ENCODE data around the gene PRL. TPM values are rescaled to one million over a fixed set of nuclear protein-coding genes. Genes with fewer than 3 reads are reported as not detected.

PRL gene
- total RNA-seq, 1 experiment from 2014 or later, result not detected

- Histone ChIP-seq H3K27me3 (ENCODE audit: control insufficient read depth, insufficient read depth, low read length) (no peaks in the 10 kb centered on the region), H3K36me3 (replicated peaks; ENCODE audit: control insufficient read depth, insufficient read depth, low read length) (no peaks in the 10 kb centered on the region), H3K4me3 (ENCODE audit: insufficient read depth, low read depth, low read length) (no peak overlapping the region)
- DNase-seq, result no peak
These were observed 33.1 kb downstream of the PRL start for GRCh38 chr6:22263748-22264147.

- Histone ChIP-seq H3K27me3 (ENCODE audit: control insufficient read depth, insufficient read depth, low read length) (no peaks in the 10 kb centered on the region), H3K4me3 (ENCODE audit: insufficient read depth, low read depth, low read length) (no peak overlapping the region), H3K36me3 (replicated peaks; ENCODE audit: control insufficient read depth, insufficient read depth, low read length) (no peaks in the 10 kb centered on the region)
- DNase-seq, result no peak
These were observed 42.0 kb downstream of the PRL start for GRCh38 chr6:22254886-22255285.

- no peaks in the 10 kb centered on the region for H3K36me3 ChIP-seq (replicated peaks; ENCODE audit: control insufficient read depth, insufficient read depth, low read length)
- no peak overlapping the region for H3K4me3 ChIP-seq (ENCODE audit: insufficient read depth, low read depth, low read length)
- no peaks in the 10 kb centered on the region for H3K27me3 ChIP-seq (ENCODE audit: control insufficient read depth, insufficient read depth, low read length)
- no peak for DNase-seq
These were observed 42.7 kb downstream of the PRL start for GRCh38 chr6:22253955-22254655.

- H3K27me3 ChIP-seq (ENCODE audit: control insufficient read depth, insufficient read depth, low read length), result no peaks in the 10 kb centered on the region
- no peak for DNase-seq
- no peak overlapping the region for H3K4me3 ChIP-seq (ENCODE audit: insufficient read depth, low read depth, low read length)
- no peaks in the 10 kb centered on the region for H3K36me3 ChIP-seq (replicated peaks; ENCODE audit: control insufficient read depth, insufficient read depth, low read length)
These were observed 45.5 kb downstream of the PRL start for GRCh38 chr6:22251348-22251747.

- no peak overlapping the region for H3K4me3 ChIP-seq (ENCODE audit: insufficient read depth, low read depth, low read length)
- H3K27me3 ChIP-seq (ENCODE audit: control insufficient read depth, insufficient read depth, low read length), result no peaks in the 10 kb centered on the region
- peak; percentile 75 for DNase-seq
- H3K36me3 ChIP-seq (replicated peaks; ENCODE audit: control insufficient read depth, insufficient read depth, low read length), result no peaks in the 10 kb centered on the region
These were observed 46.4 kb downstream of the PRL start for GRCh38 chr6:22250486-22250885.

- H3K27me3 ChIP-seq (ENCODE audit: control insufficient read depth, insufficient read depth, low read length), result no peaks in the 10 kb centered on the region
- H3K4me3 ChIP-seq (ENCODE audit: insufficient read depth, low read depth, low read length), result no peak overlapping the region
- H3K36me3 ChIP-seq (replicated peaks; ENCODE audit: control insufficient read depth, insufficient read depth, low read length), result no peaks in the 10 kb centered on the region
- no peak for DNase-seq
These were observed 47.0 kb downstream of the PRL start for GRCh38 chr6:22249711-22250350.

- no peak for DNase-seq
- no peaks in the 10 kb centered on the region for H3K27me3 ChIP-seq (ENCODE audit: control insufficient read depth, insufficient read depth, low read length)
- H3K36me3 ChIP-seq (replicated peaks; ENCODE audit: control insufficient read depth, insufficient read depth, low read length), result no peaks in the 10 kb centered on the region
- no peak overlapping the region for H3K4me3 ChIP-seq (ENCODE audit: insufficient read depth, low read depth, low read length)
These were observed 48.1 kb downstream of the PRL start for GRCh38 chr6:22248513-22249308.

- H3K27me3 ChIP-seq (ENCODE audit: control insufficient read depth, insufficient read depth, low read length), result no peaks in the 10 kb centered on the region
- DNase-seq, result no peak
These were observed 48.8 kb downstream of the PRL start for GRCh38 chr6:22247916-22248482.

GRCh38 chr6:22240025-22240424 is 56.8 kb downstream of the PRL start:
- no peak for DNase-seq
- no peaks in the 10 kb centered on the region for H3K36me3 ChIP-seq (replicated peaks; ENCODE audit: control insufficient read depth, insufficient read depth, low read length)
- no peak overlapping the region for H3K4me3 ChIP-seq (ENCODE audit: insufficient read depth, low read depth, low read length)
- no peaks in the 10 kb centered on the region for H3K27me3 ChIP-seq (ENCODE audit: control insufficient read depth, insufficient read depth, low read length)

More at GRCh38 chr6:22247916-22248482, 48.8 kb downstream of the PRL start:
- Histone ChIP-seq H3K4me3 (ENCODE audit: insufficient read depth, low read depth, low read length) (no peak overlapping the region), H3K36me3 (replicated peaks; ENCODE audit: control insufficient read depth, insufficient read depth, low read length) (no peaks in the 10 kb centered on the region)

- H3K4me3 ChIP-seq (ENCODE audit: insufficient read depth, low read depth, low read length), result no peak overlapping the region
- DNase-seq, result no peak
- H3K27me3 ChIP-seq (ENCODE audit: control insufficient read depth, insufficient read depth, low read length), result no peaks in the 10 kb centered on the region
- no peaks in the 10 kb centered on the region for H3K36me3 ChIP-seq (replicated peaks; ENCODE audit: control insufficient read depth, insufficient read depth, low read length)
These were observed 57.4 kb downstream of the PRL start for GRCh38 chr6:22239261-22239921.

GRCh38 chr6:22238861-22239260 is 58.0 kb downstream of the PRL start:
- H3K4me3 ChIP-seq (ENCODE audit: insufficient read depth, low read depth, low read length), result no peak overlapping the region

GRCh38 chr6:22237526-22237925 is 59.3 kb downstream of the PRL start:
- no peak overlapping the region for H3K4me3 ChIP-seq (ENCODE audit: insufficient read depth, low read depth, low read length)
- no peaks in the 10 kb centered on the region for H3K27me3 ChIP-seq (ENCODE audit: control insufficient read depth, insufficient read depth, low read length)
- H3K36me3 ChIP-seq (replicated peaks; ENCODE audit: control insufficient read depth, insufficient read depth, low read length), result no peaks in the 10 kb centered on the region
- no peak for DNase-seq

More at GRCh38 chr6:22238861-22239260, 58.0 kb downstream of the PRL start:
- H3K27me3 ChIP-seq (ENCODE audit: control insufficient read depth, insufficient read depth, low read length), result no peaks in the 10 kb centered on the region
- no peak for DNase-seq
- no peaks in the 10 kb centered on the region for H3K36me3 ChIP-seq (replicated peaks; ENCODE audit: control insufficient read depth, insufficient read depth, low read length)

Data from H7 (cell line).